OCI-LY7 (cell line): ENCODE measurements around the gene SIDT1.

ENCODE experiments used
- CTCF ChIP-seq: fragments of 200-600 bp; sonication (generic); conservative IDR thresholded peaks from 2 replicates; pipeline ENCODE4 v1.5.1; 2014; ENCODE audit warnings: mild to moderate bottlenecking, antibody characterized with exemption, low read length, moderate library complexity, mixed read lengths
- EZH2phosphoT487 ChIP-seq: fragments of 200-600 bp; sonication (generic); IDR thresholded peaks from 2 replicates; pipeline ENCODE4 v1.6.1; 2018; ENCODE audit warnings: low read depth, borderline replicate concordance, mild to moderate bottlenecking, mixed run types, antibody characterized with exemption, low read length, moderate library complexity, mixed read lengths

- TF ChIP-seq CTCF, result no peak
- no peak for TF ChIP-seq EZH2phosphoT487
Measured at GRCh38 chr3:113590983-113591382, 58.6 kb downstream of the SIDT1 start.
